K562 (cell line): ENCODE results near the gene ADM2. TPM values are rescaled to one million over a fixed set of nuclear protein-coding genes. Genes with fewer than 3 reads are reported as not detected.

Source experiments
- ASH1L ChIP-seq: fragments of 450-650 bp; IDR thresholded peaks from 2 replicates; pipeline ENCODE4 v1.6.1; 2018; ENCODE audit warnings: borderline replicate concordance, mild to moderate bottlenecking, low read depth; ENCODE audit not compliant: partially characterized antibody
- FIP1L1 ChIP-seq: fragments of 200-400 bp; formaldehyde crosslinking; IDR thresholded peaks from 2 replicates; pipeline ENCODE4 v1.6.1; 2018; ENCODE audit warnings: mild to moderate bottlenecking, low read depth, low read length; ENCODE audit not compliant: poor library complexity, severe bottlenecking
- HLTF ChIP-seq: fragments of 450-650 bp; IDR thresholded peaks from 2 replicates; pipeline ENCODE4 v1.6.1; 2016
- HNRNPH1 ChIP-seq: fragments of 200-400 bp; formaldehyde crosslinking; optimal IDR thresholded peaks from 2 replicates; pipeline ENCODE3; 2017; ENCODE audit warnings: low read depth, mild to moderate bottlenecking, low read length, moderate library complexity
- NFATC3 ChIP-seq: fragments of 450-650 bp; IDR thresholded peaks from 2 replicates; pipeline ENCODE4 v1.6.1; 2017; ENCODE audit warnings: mild to moderate bottlenecking
- RCOR1 ChIP-seq, 2 experiments: IDR thresholded peaks; 2 replicates each; pipeline ENCODE4 v1.6.1; 2012; ENCODE audit warnings: low read depth in 2 of 2, low read length in 2 of 2, borderline replicate concordance in 1 of 2, improper control_type of control experiment in 1 of 2
- ZBTB8A ChIP-seq: fragments of 450-650 bp; IDR thresholded peaks from 2 replicates; pipeline ENCODE4 v1.6.1; 2018; ENCODE audit warnings: mild to moderate bottlenecking, moderate library complexity; ENCODE audit not compliant: partially characterized antibody
- ZKSCAN1 ChIP-seq: fragments of 150-350 bp; IDR thresholded peaks from 2 replicates; pipeline ENCODE4 v1.6.1; 2016; ENCODE audit warnings: low read depth, low read length
- polyA plus RNA-seq, 8 experiments: library from polyadenylated mRNA; depleted of rRNA in 4 of 8; stranded (reverse) in 5 of 8; unstranded in 3 of 8; fragments of >200 nt; fragmentation: Nextera tagmentation in 2 of 8; fragmentation: Illumina TruSeq in 1 of 8; extraction: Ambion mirVana in 2 of 8; extraction: Trizol in 1 of 8; gene quantifications; 2 replicates each; pipeline versions ENCODE4 v1.2.1 to v1.2.3, GENCODE V29; 2011 to 2014; ENCODE audit warnings: inconsistent platforms in 1 of 8, missing spikeins in 1 of 8
- total RNA-seq, 7 experiments: library from RNA; depleted of rRNA in 6 of 7; stranded (reverse); fragments of >200 nt in 6 of 7; fragmentation: Illumina TruSeq in 2 of 7; extraction: Trizol in 2 of 7; gene quantifications; 2 replicates each; pipeline versions ENCODE4 v1.2.1 to v1.2.3, GENCODE V29; 2011 to 2021; ENCODE audit warnings: low replicate concordance in 1 of 7
- TF ChIP-seq, protein P1 (sequence below): sonication (generic); formaldehyde crosslinking; IDR thresholded peaks from 2 replicates; pipeline ENCODE4 v1.8.1; 2023; ENCODE audit warnings: missing genetic modification reagents, mild to moderate bottlenecking, borderline replicate concordance
- TF ChIP-seq, protein P2 (sequence below): sonication (generic); formaldehyde crosslinking; IDR thresholded peaks from 2 replicates; pipeline ENCODE4 v1.8.1; 2022; ENCODE audit warnings: missing genetic modification reagents
- TF ChIP-seq, protein P3 (sequence below): sonication (generic); formaldehyde crosslinking; IDR thresholded peaks from 2 replicates; pipeline ENCODE4 v1.8.0; 2022; ENCODE audit warnings: mild to moderate bottlenecking, missing genetic modification reagents

The ADM2 gene
- total and polyA plus RNA-seq, 9 of the 15 experiments (the other 6 are each of a cell fraction or from before 2014, with no cell fraction given), result 0.11 to 5.1 (median 0.38) TPM

DNA sequence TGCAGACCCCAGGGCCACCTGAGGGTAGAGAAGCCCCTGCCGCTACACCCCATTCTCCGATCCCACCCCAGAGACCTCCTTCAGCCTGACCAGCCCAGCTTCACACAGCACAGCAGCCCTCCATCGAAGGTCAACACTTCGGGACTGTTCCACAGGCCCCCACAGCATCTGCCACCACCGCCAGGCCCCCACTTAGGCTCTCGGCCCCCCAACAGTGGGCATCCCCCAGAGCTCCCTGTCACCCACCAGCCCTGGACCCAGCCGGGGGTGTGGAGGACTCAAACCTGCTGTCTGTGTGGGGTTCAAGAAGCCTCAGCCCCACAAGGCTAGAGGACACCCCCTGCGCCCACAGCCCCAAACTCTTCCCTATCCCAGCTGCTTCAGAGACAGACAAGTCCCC lies 12.7 kb upstream of the ADM2 start (continued):
- TF ChIP-seq, protein P1, sequence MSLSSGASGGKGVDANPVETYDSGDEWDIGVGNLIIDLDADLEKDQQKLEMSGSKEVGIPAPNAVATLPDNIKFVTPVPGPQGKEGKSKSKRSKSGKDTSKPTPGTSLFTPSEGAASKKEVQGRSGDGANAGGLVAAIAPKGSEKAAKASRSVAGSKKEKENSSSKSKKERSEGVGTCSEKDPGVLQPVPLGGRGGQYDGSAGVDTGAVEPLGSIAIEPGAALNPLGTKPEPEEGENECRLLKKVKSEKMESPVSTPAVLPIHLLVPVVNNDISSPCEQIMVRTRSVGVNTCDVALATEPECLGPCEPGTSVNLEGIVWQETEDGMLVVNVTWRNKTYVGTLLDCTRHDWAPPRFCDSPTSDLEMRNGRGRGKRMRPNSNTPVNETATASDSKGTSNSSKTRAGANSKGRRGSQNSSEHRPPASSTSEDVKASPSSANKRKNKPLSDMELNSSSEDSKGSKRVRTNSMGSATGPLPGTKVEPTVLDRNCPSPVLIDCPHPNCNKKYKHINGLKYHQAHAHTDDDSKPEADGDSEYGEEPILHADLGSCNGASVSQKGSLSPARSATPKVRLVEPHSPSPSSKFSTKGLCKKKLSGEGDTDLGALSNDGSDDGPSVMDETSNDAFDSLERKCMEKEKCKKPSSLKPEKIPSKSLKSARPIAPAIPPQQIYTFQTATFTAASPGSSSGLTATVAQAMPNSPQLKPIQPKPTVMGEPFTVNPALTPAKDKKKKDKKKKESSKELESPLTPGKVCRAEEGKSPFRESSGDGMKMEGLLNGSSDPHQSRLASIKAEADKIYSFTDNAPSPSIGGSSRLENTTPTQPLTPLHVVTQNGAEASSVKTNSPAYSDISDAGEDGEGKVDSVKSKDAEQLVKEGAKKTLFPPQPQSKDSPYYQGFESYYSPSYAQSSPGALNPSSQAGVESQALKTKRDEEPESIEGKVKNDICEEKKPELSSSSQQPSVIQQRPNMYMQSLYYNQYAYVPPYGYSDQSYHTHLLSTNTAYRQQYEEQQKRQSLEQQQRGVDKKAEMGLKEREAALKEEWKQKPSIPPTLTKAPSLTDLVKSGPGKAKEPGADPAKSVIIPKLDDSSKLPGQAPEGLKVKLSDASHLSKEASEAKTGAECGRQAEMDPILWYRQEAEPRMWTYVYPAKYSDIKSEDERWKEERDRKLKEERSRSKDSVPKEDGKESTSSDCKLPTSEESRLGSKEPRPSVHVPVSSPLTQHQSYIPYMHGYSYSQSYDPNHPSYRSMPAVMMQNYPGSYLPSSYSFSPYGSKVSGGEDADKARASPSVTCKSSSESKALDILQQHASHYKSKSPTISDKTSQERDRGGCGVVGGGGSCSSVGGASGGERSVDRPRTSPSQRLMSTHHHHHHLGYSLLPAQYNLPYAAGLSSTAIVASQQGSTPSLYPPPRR (CRISPR knock-in tag), result no peak
- TF ChIP-seq ASH1L, result no peak
- TF ChIP-seq, protein P2, sequence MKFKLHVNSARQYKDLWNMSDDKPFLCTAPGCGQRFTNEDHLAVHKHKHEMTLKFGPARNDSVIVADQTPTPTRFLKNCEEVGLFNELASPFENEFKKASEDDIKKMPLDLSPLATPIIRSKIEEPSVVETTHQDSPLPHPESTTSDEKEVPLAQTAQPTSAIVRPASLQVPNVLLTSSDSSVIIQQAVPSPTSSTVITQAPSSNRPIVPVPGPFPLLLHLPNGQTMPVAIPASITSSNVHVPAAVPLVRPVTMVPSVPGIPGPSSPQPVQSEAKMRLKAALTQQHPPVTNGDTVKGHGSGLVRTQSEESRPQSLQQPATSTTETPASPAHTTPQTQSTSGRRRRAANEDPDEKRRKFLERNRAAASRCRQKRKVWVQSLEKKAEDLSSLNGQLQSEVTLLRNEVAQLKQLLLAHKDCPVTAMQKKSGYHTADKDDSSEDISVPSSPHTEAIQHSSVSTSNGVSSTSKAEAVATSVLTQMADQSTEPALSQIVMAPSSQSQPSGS (CRISPR knock-in tag), result no peak
- no peak for TF ChIP-seq FIP1L1
- TF ChIP-seq NFATC3, result no peak
- no peak for TF ChIP-seq RCOR1 (IDR thresholded peaks at IDR 0.05; ENCODE audit: borderline replicate concordance in 1 of 2, low read depth in 2 of 2, low read length in 2 of 2)
- TF ChIP-seq ZKSCAN1, result no peak
- no peak for TF ChIP-seq HLTF
- TF ChIP-seq, protein P3, sequence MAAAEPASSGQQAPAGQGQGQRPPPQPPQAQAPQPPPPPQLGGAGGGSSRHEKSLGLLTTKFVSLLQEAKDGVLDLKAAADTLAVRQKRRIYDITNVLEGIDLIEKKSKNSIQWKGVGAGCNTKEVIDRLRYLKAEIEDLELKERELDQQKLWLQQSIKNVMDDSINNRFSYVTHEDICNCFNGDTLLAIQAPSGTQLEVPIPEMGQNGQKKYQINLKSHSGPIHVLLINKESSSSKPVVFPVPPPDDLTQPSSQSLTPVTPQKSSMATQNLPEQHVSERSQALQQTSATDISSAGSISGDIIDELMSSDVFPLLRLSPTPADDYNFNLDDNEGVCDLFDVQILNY (CRISPR knock-in tag), result no peak
- TF ChIP-seq HNRNPH1, result no peak
- no peak for TF ChIP-seq ZBTB8A
